Measurements from ENCODE around the gene SND1. TPM values are rescaled to one million over a fixed set of nuclear protein-coding genes. Genes with fewer than 3 reads are reported as not detected.

Gene SND1
- total RNA-seq, 4 donors from 2014 or later: 64.3 to 77.0 (median 70.4) TPM

- in situ Hi-C loops (cut with MboI; ENCODE audit: low pct_ligation_motif_present in 1 of 4, low pct_unique_long_range_greater_than_20kb in 1 of 4, low sequenced_read_pairs in 3 of 4) (no loop called here), intact Hi-C loops (cut with DNase I; ENCODE audit: low total_unique reads) (no loop called here)
- Histone ChIP-seq H3K27me3 (no peaks in the 10 kb centered on the region), H3K4me3 (no peak overlapping the region), H3K4me1 (peaks cover 0 to 3% (median 0%) of the 10 kb centered on the region in 4 donors), H3K27ac (no peak overlapping the region), H3K36me3 (no peaks in the 10 kb centered on the region), H3K9me3 (no peaks in the 10 kb centered on the region)
- 94 to 99% methylated on average over 2 of the region's 2 CpGs for WGBS, 2 donors (ENCODE audit: low coverage in 1 of 2)
- TF ChIP-seq EP300 (IDR thresholded peaks at IDR 0.05; ENCODE audit: low read depth) (no peak), POLR2A (IDR thresholded peaks at IDR 0.05) (no peak), POLR2AphosphoS5 (IDR thresholded peaks at IDR 0.05) (no peak)
- no peak for DNase-seq
Measured at GRCh38 chr7:127755965-127756364, 104.0 kb downstream of the SND1 start.

GRCh38 chr7:127758105-127758504 is 106.1 kb downstream of the SND1 start:
- TF ChIP-seq CTCF (IDR thresholded peaks at IDR 0.05) (no peak), EP300 (IDR thresholded peaks at IDR 0.05; ENCODE audit: low read depth) (no peak), POLR2A (IDR thresholded peaks at IDR 0.05) (no peak), POLR2AphosphoS5 (IDR thresholded peaks at IDR 0.05) (no peak)
- intact Hi-C loops (cut with DNase I; ENCODE audit: low total_unique reads): no loop called here
- Histone ChIP-seq H3K4me3 (no peak overlapping the region), H3K36me3 (no peaks in the 10 kb centered on the region), H3K27me3 (no peaks in the 10 kb centered on the region), H3K27ac (no peak overlapping the region), H3K9me3 (no peaks in the 10 kb centered on the region), H3K4me1 (no peaks in the 10 kb centered on the region)
- in situ Hi-C loops (cut with MboI; ENCODE audit: low pct_ligation_motif_present in 1 of 4, low pct_unique_long_range_greater_than_20kb in 1 of 4, low sequenced_read_pairs in 3 of 4): no loop called here
- WGBS, 2 donors (ENCODE audit: low coverage in 1 of 2): 93 to 100% methylated on average over 1 of the region's 1 CpG
- DNase-seq: no peak

DNA sequence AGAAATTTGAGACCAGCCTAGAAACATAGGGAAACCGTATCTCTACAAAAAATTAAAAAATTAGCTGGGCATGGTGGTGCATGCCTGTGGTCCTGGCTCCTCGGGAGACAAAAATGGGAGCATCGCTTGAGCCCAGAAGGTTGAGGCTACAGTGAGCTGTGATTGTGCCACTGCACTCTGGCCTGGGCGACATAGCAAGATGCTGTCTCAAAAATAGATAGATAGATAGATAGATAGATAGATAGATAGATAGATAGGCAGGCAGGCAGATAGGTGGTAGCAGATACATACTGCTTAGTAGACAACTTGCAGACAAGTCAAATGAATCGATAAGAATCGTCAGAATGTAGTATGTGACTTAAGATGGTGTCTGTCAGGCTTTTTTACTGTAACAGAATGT is 106.9 kb downstream of the SND1 start:
- in situ Hi-C loops (cut with MboI; ENCODE audit: low pct_ligation_motif_present in 1 of 4, low pct_unique_long_range_greater_than_20kb in 1 of 4, low sequenced_read_pairs in 3 of 4): no loop called here
- WGBS, 2 donors (ENCODE audit: low coverage in 1 of 2): 99 to 100% methylated on average over 6 of the region's 6 CpGs
- DNase-seq: no peak
- no peaks in the 10 kb centered on the region for H3K27me3 ChIP-seq
- H3K4me1 ChIP-seq: no peaks in the 10 kb centered on the region
- intact Hi-C loops (cut with DNase I; ENCODE audit: low total_unique reads): no loop called here
- no peak overlapping the region for H3K27ac ChIP-seq
- H3K4me3 ChIP-seq: no peak overlapping the region
- H3K9me3 ChIP-seq: no peaks in the 10 kb centered on the region
- TF ChIP-seq POLR2AphosphoS5 (IDR thresholded peaks at IDR 0.05) (no peak), CTCF (IDR thresholded peaks at IDR 0.05) (no peak), EP300 (IDR thresholded peaks at IDR 0.05; ENCODE audit: low read depth) (no peak), POLR2A (IDR thresholded peaks at IDR 0.05) (no peak)
- no peaks in the 10 kb centered on the region for H3K36me3 ChIP-seq

GRCh38 chr7:127759945-127760421 is 108.0 kb downstream of the SND1 start:
- DNase-seq: no peak
- Histone ChIP-seq H3K4me3 (no peak overlapping the region), H3K9me3 (no peaks in the 10 kb centered on the region), H3K4me1 (no peaks in the 10 kb centered on the region), H3K27ac (no peak overlapping the region), H3K36me3 (no peaks in the 10 kb centered on the region), H3K27me3 (no peaks in the 10 kb centered on the region)
- in situ Hi-C loops (cut with MboI; ENCODE audit: low pct_ligation_motif_present in 1 of 4, low pct_unique_long_range_greater_than_20kb in 1 of 4, low sequenced_read_pairs in 3 of 4) (no loop called here), intact Hi-C loops (cut with DNase I; ENCODE audit: low total_unique reads) (no loop called here)
- WGBS, 2 donors (ENCODE audit: low coverage in 1 of 2): 93 to 95% methylated on average over 2 to 5 of the region's 5 CpGs
- no peak for TF ChIP-seq EP300 (IDR thresholded peaks at IDR 0.05; ENCODE audit: low read depth)
- TF ChIP-seq CTCF (IDR thresholded peaks at IDR 0.05): no peak

DNA sequence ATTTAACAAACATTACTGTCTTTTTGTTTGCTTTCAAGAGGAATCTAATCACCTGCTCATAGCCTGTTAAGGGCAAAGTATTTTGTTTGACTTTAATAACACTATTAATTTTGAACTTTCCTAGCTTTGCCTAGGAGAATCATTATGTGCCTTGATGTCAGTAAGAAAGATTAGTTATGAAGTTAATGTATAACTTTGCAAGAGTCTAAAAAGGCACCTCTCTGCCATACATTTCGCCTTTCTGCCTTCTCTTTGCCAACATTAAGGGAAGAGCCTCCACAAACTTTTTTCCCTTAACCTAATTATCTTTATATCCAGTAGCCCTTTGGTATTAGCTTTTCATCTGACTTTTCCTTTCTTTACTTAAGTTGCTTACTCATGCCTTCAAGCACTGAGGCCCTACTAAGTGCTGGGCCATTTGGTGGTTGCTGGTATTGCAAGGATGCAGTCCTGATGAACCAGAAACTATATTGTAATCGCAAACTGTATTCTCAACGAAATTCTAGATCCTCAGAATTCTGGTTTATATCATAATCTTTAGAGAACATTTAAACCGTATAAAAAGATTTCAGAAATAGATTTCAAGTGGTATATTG is 108.5 kb downstream of the SND1 start:
- in situ Hi-C loops (cut with MboI; ENCODE audit: low pct_ligation_motif_present in 1 of 4, low pct_unique_long_range_greater_than_20kb in 1 of 4, low sequenced_read_pairs in 3 of 4): no loop called here
- Histone ChIP-seq H3K4me3 (no peak overlapping the region), H3K4me1 (no peaks in the 10 kb centered on the region), H3K27me3 (no peaks in the 10 kb centered on the region), H3K36me3 (no peaks in the 10 kb centered on the region), H3K9me3 (no peaks in the 10 kb centered on the region), H3K27ac (no peak overlapping the region)
- WGBS, 2 donors (ENCODE audit: low coverage in 1 of 2): 94 to 95% methylated on average over 4 of the region's 4 CpGs
- intact Hi-C loops (cut with DNase I; ENCODE audit: low total_unique reads): no loop called here
- no peak for DNase-seq
- no peak for TF ChIP-seq POLR2A (IDR thresholded peaks at IDR 0.05)
- TF ChIP-seq CTCF (IDR thresholded peaks at IDR 0.05): no peak
- no peak for TF ChIP-seq EP300 (IDR thresholded peaks at IDR 0.05; ENCODE audit: low read depth)
- TF ChIP-seq POLR2AphosphoS5 (IDR thresholded peaks at IDR 0.05): no peak

Measured in transverse colon (tissue), 4 donors.